T-cell (primary cell): ENCODE data around the gene FOXA2. TPM values are rescaled to one million over a fixed set of nuclear protein-coding genes. Genes with fewer than 3 reads are reported as not detected.

Experiments
- ATAC-seq, 4 experiments: fragments of 200-7000 bp in 3 of 4; fragments of 150-1000 bp in 1 of 4; cut with Tn5 transposase; replicated peaks in 1 of 4; 1 replicate in 3 of 4; 2 replicates in 1 of 4; pipeline ENCODE4 v1.10.0; 2021; ENCODE audit warnings: moderate library complexity in 3 of 4, mild to moderate bottlenecking in 2 of 4, moderate number of reproducible peaks in 1 of 4
- CTCF ChIA-PET, 2 donors: fragments of 300-600 bp; sonication (Branson Sonifier 250); formaldehyde crosslinking; loops; one replicate each; lab custom pipeline; 2022; ENCODE audit warnings: antibody characterized with exemption in 2 of 2; lab: Charles Lee
- POLR2A ChIA-PET, 2 donors: fragments of 300-600 bp; sonication (Branson Sonifier 250); formaldehyde crosslinking; loops; one replicate each; lab custom pipeline; 2022; ENCODE audit warnings: antibody characterized with exemption in 2 of 2; lab: Charles Lee
- DNase-seq, 35 experiments: peaks; one replicate each; pipeline versions ENCODE4 v3.0.0 to v3.0.0-alpha.2; 2013 to 2023
- H3K27ac ChIP-seq: one replicate; pipeline ENCODE4 v1.5.1; 2013; ENCODE audit warnings: low read length
- H3K27me3 ChIP-seq, 2 experiments: replicated peaks in 1 of 2; 1 replicate in 1 of 2; 2 replicates in 1 of 2; pipeline versions ENCODE4 v1.6.1 to v1.7.0; 2013; ENCODE audit warnings: low read length in 1 of 2, mixed read lengths in 1 of 2; ENCODE audit not compliant: control insufficient read depth in 2 of 2, insufficient read depth in 2 of 2; ENCODE audit errors: extremely low read depth in 1 of 2
- H3K36me3 ChIP-seq, 2 donors: 1 replicate in 1 of 2; 2 replicates in 1 of 2; pipeline versions ENCODE4 v1.6.1 to v1.7.0; 2013; ENCODE audit warnings: low read length in 1 of 2; ENCODE audit not compliant: control insufficient read depth in 2 of 2, insufficient read depth in 1 of 2; ENCODE audit errors: extremely low read depth in 1 of 2
- H3K4me1 ChIP-seq, 2 experiments: 1 replicate in 1 of 2; 2 replicates in 1 of 2; pipeline versions ENCODE4 v1.6.1 to v1.7.0; 2013; ENCODE audit warnings: low read length in 2 of 2, mixed read lengths in 1 of 2; ENCODE audit not compliant: insufficient read depth in 2 of 2, control insufficient read depth in 1 of 2; ENCODE audit errors: extremely low read depth in 1 of 2
- H3K4me3 ChIP-seq, 2 donors: 1 replicate in 1 of 2; 2 replicates in 1 of 2; pipeline versions ENCODE4 v1.5.1 to v1.7.0; 2013; ENCODE audit warnings: mild to moderate bottlenecking in 2 of 2, low read length in 1 of 2, moderate library complexity in 1 of 2; ENCODE audit not compliant: control insufficient read depth in 1 of 2; ENCODE audit errors: extremely low read depth in 1 of 2
- H3K9me3 ChIP-seq: 2 replicates; pipeline ENCODE4 v1.7.0; 2013
- H3K27ac Mint-ChIP-seq, 2 donors: one replicate each; pipeline ENCODE4 v1.8.0; 2020 to 2021; ENCODE audit warnings: mild to moderate bottlenecking in 2 of 2, mixed read lengths in 2 of 2
- H3K27me3 Mint-ChIP-seq, 2 donors: one replicate each; pipeline ENCODE4 v1.8.0; 2021 to 2022; ENCODE audit warnings: mixed read lengths in 2 of 2
- H3K36me3 Mint-ChIP-seq: one replicate; pipeline ENCODE4 v1.8.0; 2021; ENCODE audit warnings: mixed read lengths
- H3K4me1 Mint-ChIP-seq, 3 donors: one replicate each; pipeline ENCODE4 v1.8.0; 2020 to 2022; ENCODE audit warnings: mixed read lengths in 3 of 3, mild to moderate bottlenecking in 1 of 3
- H3K4me3 Mint-ChIP-seq, 3 donors: one replicate each; pipeline ENCODE4 v1.8.0; 2020 to 2022; ENCODE audit warnings: mild to moderate bottlenecking in 3 of 3, mixed read lengths in 3 of 3, moderate library complexity in 3 of 3
- H3K9me3 Mint-ChIP-seq, 3 donors: one replicate each; pipeline ENCODE4 v1.8.0; 2020 to 2022; ENCODE audit warnings: mixed read lengths in 3 of 3
- WGBS: methylation state at CpG from one replicate; pipeline ENCODE4 v1.1.5; 2013; ENCODE audit warnings: missing lambda C conversion rate; ENCODE audit not compliant: insufficient coverage; 5-methylcytosine and 5-hydroxymethylcytosine counted together
- total RNA-seq, 35 experiments: library from RNA in 6 of 35; stranded (reverse) in 6 of 35; fragments of 120-200 nt in 1 of 35; gene quantifications; one replicate each; pipeline versions ENCODE4 v1.2.1 to v1.2.4 and lab custom pipeline; 2013 to 2026

FOXA2 gene
- total RNA-seq, 5 donors from 2014 or later (not counting 1 experiment from before 2014, with no cell fraction given) = 0.13 to 0.26 TPM; not detected in 3

- H3K9me3 Mint-ChIP-seq = peaks cover 0 to 14% (median 0%) of the 10 kb centered on the region in 3 donors
- Histone ChIP-seq H3K4me1 (no peaks in the 10 kb centered on the region), H3K4me3 (no peak overlapping the region), H3K27ac (no peak overlapping the region), H3K27me3 (no peaks in the 10 kb centered on the region), H3K9me3 (no peaks in the 10 kb centered on the region), H3K36me3 (no peaks in the 10 kb centered on the region)
- WGBS = 39% methylated on average over 3 of the region's 3 CpGs
- no peaks in the 10 kb centered on the region for H3K4me1 Mint-ChIP-seq
- CTCF ChIA-PET = no interaction called here
- H3K27me3 Mint-ChIP-seq = peaks cover 0 to 6% of the 10 kb centered on the region in 2 donors
- no peak for ATAC-seq
- no peak for DNase-seq
- H3K36me3 Mint-ChIP-seq = no peaks in the 10 kb centered on the region
- POLR2A ChIA-PET = no interaction called here
- H3K27ac Mint-ChIP-seq = no peak overlapping the region
- H3K4me3 Mint-ChIP-seq = no peak overlapping the region
Measured at GRCh38 chr20:22546344-22546743, 38.0 kb downstream of the FOXA2 start.

DNA sequence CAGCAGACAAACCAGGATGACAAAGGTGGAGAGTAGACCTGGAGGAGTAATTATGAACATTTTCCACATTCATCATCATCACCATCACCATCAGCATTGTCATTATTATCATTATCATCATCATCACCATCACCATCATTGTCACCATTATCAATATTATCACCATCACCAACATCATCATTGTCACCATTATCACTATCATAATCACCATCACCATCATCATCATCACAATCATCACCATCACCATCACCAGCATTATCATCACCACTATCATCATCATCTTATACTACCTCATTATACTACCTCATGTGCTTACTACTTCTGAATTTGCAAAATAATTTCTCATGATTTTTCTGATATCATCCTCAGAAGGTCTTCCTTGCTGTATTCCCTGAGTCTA, 39.3 kb downstream of the FOXA2 start:
- H3K27me3 Mint-ChIP-seq = peaks cover 0 to 6% of the 10 kb centered on the region in 2 donors
- H3K9me3 Mint-ChIP-seq = peaks cover 0 to 10% (median 0%) of the 10 kb centered on the region in 3 donors
- no peaks in the 10 kb centered on the region for H3K4me1 ChIP-seq

GRCh38 chr20:22544462-22544861, 39.9 kb downstream of the FOXA2 start:
- no peaks in the 10 kb centered on the region for H3K36me3 Mint-ChIP-seq
- H3K4me3 ChIP-seq = no peak overlapping the region
- peaks cover 0 to 6% of the 10 kb centered on the region in 2 donors for H3K27me3 Mint-ChIP-seq
- peaks cover 0 to 7% of the 10 kb centered on the region in 2 experiments for H3K27me3 ChIP-seq
- ChIA-PET POLR2A (no interaction called here), CTCF (no interaction called here)
- no peaks in the 10 kb centered on the region for H3K36me3 ChIP-seq
- no peaks in the 10 kb centered on the region for H3K4me1 ChIP-seq
- peaks cover 0 to 8% (median 0%) of the 10 kb centered on the region in 3 donors for H3K9me3 Mint-ChIP-seq
- H3K9me3 ChIP-seq = no peaks in the 10 kb centered on the region
- no peak overlapping the region for H3K27ac Mint-ChIP-seq
- no CpG with 5 or more reads among the region's 1 CpG for WGBS
- H3K4me3 Mint-ChIP-seq = no peak overlapping the region
- no peak overlapping the region for H3K27ac ChIP-seq
- DNase-seq (no peak), ATAC-seq (no peak)
- H3K4me1 Mint-ChIP-seq = no peaks in the 10 kb centered on the region

More for the DNA sequence above, 39.3 kb downstream of the FOXA2 start:
- H3K27ac Mint-ChIP-seq = no peak overlapping the region
- Histone ChIP-seq H3K27me3 (peaks cover 0 to 6% of the 10 kb centered on the region in 2 experiments), H3K9me3 (no peaks in the 10 kb centered on the region), H3K27ac (no peak overlapping the region), H3K36me3 (no peaks in the 10 kb centered on the region), H3K4me3 (no peak overlapping the region)
- no peak for DNase-seq
- no peaks in the 10 kb centered on the region for H3K4me1 Mint-ChIP-seq
- ChIA-PET POLR2A (no interaction called here), CTCF (no interaction called here)
- no peak for ATAC-seq
- no peak overlapping the region for H3K4me3 Mint-ChIP-seq
- H3K36me3 Mint-ChIP-seq = no peaks in the 10 kb centered on the region

DNA sequence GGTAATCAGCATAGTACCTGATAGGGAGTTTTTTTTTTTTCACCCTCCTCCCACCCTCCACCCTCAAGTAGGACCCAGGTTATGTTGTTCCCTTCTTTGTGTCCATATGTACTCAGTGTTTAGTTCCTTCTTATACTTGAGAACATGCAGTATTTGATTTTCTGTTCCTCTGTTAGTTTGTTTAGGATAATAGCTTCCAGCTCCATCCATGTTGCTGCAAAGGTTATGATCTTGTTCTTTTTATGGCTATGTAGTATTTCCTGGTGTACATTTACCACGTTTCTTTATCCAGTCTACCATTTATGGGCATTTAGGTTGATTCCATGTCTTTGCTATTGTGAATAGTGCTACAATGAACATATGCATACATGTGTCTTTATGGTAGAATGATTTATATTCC, 41.9 kb downstream of the FOXA2 start:
- H3K4me3 Mint-ChIP-seq = no peak overlapping the region
- Histone ChIP-seq H3K4me1 (no peaks in the 10 kb centered on the region), H3K4me3 (no peak overlapping the region), H3K36me3 (no peaks in the 10 kb centered on the region), H3K9me3 (no peaks in the 10 kb centered on the region), H3K27me3 (peaks cover 0 to 7% of the 10 kb centered on the region in 2 experiments), H3K27ac (no peak overlapping the region)
- H3K27ac Mint-ChIP-seq = no peak overlapping the region
- no CpG with 5 or more reads among the region's 1 CpG for WGBS
- peaks cover 4 to 19% (median 12%) of the 10 kb centered on the region in 3 donors for H3K9me3 Mint-ChIP-seq
- H3K4me1 Mint-ChIP-seq = no peaks in the 10 kb centered on the region
- DNase-seq (no peak), ATAC-seq (no peak)
- no peaks in the 10 kb centered on the region for H3K36me3 Mint-ChIP-seq
- CTCF ChIA-PET = no interaction called here
- H3K27me3 Mint-ChIP-seq = peaks cover 0 to 10% of the 10 kb centered on the region in 2 donors
- POLR2A ChIA-PET = no interaction called here

GRCh38 chr20:22540832-22541231, 43.5 kb downstream of the FOXA2 start:
- peaks cover 0 to 7% of the 10 kb centered on the region in 2 donors for H3K27me3 Mint-ChIP-seq
- ATAC-seq (no peak), DNase-seq (no peak)
- H3K36me3 Mint-ChIP-seq = no peaks in the 10 kb centered on the region
- Histone ChIP-seq H3K36me3 (no peaks in the 10 kb centered on the region), H3K27me3 (peaks cover 0 to 7% of the 10 kb centered on the region in 2 experiments), H3K9me3 (no peaks in the 10 kb centered on the region), H3K4me3 (no peak overlapping the region), H3K27ac (no peak overlapping the region), H3K4me1 (no peaks in the 10 kb centered on the region)
- ChIA-PET POLR2A (no interaction called here), CTCF (no interaction called here)
- no peaks in the 10 kb centered on the region for H3K4me1 Mint-ChIP-seq
- H3K4me3 Mint-ChIP-seq = no peak overlapping the region
- peaks cover 4 to 21% (median 16%) of the 10 kb centered on the region in 3 donors for H3K9me3 Mint-ChIP-seq
- no peak overlapping the region for H3K27ac Mint-ChIP-seq
- WGBS = 75% methylated on average over 7 of the region's 10 CpGs

- Mint-ChIP-seq H3K36me3 (no peaks in the 10 kb centered on the region), H3K4me1 (no peaks in the 10 kb centered on the region), H3K27ac (no peak overlapping the region), H3K9me3 (peaks cover 4 to 21% (median 11%) of the 10 kb centered on the region in 3 donors), H3K27me3 (peaks cover 0 to 7% of the 10 kb centered on the region in 2 donors), H3K4me3 (no peak overlapping the region)
- DNase-seq = no peak
- POLR2A ChIA-PET = no interaction called here
- WGBS = 70% methylated on average over 3 of the region's 4 CpGs
- CTCF ChIA-PET = no interaction called here
- no peak overlapping the region for H3K27ac ChIP-seq
- no peaks in the 10 kb centered on the region for H3K36me3 ChIP-seq
- H3K4me3 ChIP-seq = no peak overlapping the region
- no peaks in the 10 kb centered on the region for H3K4me1 ChIP-seq
- H3K27me3 ChIP-seq = peaks cover 0 to 7% of the 10 kb centered on the region in 2 experiments
- H3K9me3 ChIP-seq = no peaks in the 10 kb centered on the region
- no peak for ATAC-seq
Measured at GRCh38 chr20:22536956-22537756, 47.2 kb downstream of the FOXA2 start.
